GM21381 (cell line): Measurements from ENCODE around the gene DAG1.

Experiments
- ATAC-seq: cut with Tn5 transposase; IDR thresholded peaks from one replicate; pipeline ENCODE4 v1.9.1; 2021; ENCODE audit warnings: mild to moderate bottlenecking, moderate library complexity; ENCODE audit not compliant: unreplicated experiment

Gene DAG1

DNA sequence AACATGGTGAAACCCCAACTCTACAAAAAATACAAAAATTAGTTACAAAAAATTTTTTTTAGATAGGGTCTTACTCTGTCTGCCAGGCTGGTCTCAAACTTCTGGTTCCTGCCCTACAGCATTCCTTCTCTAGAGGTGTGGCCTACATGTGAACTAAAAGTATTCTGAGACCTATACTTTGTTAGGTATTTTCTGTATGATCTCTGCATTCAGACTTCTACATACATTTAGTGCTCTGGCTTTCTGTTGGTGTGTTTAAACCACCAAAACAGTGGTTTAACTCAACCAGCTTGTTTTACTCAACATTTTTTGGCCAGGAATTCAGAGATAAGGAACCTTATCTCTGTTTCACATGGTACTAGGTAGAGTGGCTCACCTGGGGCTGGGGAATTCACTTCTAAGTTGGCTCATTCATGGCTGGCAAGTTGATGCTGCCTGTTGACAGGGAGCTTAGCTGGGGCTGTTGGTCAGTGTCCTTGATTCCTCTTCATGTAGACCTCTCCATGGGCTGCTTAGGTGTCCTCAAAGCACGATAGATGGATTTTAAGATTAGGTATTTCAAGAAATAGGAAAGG lies 42.8 kb downstream of the DAG1 start:
- no peak for ATAC-seq

DNA sequence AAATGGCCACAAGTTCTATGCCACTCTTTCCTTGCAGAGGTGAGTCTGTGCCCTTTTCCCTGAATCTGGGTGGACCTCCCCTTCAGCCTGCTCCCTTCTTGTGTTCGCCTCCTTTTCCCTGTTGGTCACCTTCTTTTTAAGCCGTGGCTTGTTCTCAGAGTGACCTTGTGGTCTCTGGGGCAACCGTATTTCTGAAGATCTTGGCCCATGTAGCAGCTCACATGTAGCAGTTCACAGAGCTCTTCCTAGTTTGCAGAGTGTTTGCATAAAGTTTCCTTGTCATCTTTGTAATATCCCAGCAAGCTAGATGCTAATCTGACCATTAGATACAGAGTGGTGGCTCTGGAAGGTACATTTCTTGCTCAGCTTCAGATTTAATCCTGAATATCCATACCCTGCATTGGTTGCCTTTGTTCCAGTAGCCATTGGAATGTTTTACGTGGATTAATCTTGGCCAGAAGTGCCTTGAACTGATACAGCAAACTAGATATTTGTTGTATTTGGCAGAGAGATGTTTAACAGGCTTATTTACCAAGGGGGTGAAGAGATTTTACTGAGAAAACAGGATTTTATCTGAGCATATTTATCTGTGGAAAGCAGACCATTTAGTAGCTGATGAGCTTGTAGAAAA lies 43.5 kb downstream of the DAG1 start:
- no peak for ATAC-seq

DNA sequence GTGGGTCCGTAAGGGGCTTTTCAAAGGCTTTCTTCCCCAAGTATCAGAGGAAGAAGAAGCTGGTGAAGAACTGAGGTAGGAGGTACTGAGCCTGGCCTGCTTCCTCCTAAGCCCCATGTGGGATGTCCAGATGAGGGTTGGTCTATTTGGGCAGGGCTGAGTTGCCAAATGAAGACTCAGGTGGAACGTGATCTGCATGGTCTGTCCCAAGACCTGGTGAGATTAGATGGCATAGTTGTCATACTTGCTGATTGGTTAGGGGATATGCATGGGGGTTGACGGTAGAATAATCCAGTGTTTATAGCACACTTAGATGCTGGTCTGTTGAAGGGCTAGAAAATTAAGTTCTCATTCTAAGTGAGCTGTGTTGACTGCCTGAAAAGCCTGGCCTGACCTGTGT lies 47.9 kb downstream of the DAG1 start:
- ATAC-seq, result no peak

DNA sequence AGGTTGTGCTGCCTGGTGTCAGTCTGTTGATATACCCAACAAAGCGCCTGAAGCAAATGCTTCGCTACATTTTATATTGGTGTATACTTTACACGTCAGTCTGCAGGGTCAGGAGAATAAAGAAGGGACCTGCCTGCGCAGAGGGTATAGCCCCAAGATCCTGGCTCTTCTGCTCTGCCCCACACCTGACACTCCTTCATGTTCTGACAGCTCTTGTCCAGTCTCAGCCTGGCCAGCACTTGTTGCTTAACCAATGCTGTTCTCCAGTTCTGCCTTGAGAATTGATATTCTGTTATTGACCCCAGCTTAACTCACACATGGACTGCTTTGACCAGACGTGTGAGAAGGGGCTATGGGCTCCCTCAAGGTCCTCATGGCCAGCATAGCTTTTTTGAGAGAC lies 48.4 kb downstream of the DAG1 start:
- no peak for ATAC-seq

DNA sequence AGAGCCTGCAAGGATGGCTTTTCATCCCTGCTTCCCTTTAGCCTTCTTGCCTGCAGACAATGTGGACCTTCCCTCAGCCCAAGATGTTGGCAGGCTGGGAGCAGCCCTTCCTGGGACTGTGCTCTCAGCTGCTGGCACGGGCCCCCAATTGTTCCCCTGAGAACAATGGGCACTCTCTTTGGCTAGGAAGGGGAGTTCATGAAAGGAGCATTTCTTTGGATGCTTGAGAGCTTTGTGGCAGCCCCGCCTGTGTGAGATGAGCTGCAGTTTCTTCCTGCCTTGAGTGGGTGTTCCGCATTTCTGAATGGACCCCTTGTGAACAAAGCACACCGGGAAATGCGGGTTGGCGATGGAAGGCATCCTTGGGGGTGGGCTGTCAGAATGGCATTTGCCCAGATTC lies 49.2 kb downstream of the DAG1 start:
- ATAC-seq, result no peak

DNA sequence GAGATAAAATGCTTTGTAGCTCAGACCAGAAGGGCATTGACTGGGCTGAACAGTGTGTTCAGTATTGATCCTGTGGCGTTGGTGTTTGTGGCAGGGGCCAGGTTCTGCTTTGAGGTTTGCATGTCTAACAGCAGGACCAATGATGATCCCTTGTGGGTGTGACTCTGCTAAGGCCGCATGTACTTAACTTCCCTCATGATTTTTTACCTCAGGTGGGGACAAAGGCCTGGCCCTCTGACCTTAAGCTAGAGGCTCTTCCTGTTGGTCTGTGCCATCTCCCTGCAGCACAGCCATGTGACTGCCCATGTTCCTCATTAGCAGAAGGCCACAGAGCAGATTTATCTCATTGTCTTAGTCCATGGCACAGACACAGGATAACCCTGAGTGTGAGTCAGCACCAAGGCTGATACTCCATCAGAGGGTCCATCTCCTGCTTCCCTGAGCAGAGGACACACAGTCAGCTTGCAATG lies 49.9 kb downstream of the DAG1 start:
- ATAC-seq, result no peak

DNA sequence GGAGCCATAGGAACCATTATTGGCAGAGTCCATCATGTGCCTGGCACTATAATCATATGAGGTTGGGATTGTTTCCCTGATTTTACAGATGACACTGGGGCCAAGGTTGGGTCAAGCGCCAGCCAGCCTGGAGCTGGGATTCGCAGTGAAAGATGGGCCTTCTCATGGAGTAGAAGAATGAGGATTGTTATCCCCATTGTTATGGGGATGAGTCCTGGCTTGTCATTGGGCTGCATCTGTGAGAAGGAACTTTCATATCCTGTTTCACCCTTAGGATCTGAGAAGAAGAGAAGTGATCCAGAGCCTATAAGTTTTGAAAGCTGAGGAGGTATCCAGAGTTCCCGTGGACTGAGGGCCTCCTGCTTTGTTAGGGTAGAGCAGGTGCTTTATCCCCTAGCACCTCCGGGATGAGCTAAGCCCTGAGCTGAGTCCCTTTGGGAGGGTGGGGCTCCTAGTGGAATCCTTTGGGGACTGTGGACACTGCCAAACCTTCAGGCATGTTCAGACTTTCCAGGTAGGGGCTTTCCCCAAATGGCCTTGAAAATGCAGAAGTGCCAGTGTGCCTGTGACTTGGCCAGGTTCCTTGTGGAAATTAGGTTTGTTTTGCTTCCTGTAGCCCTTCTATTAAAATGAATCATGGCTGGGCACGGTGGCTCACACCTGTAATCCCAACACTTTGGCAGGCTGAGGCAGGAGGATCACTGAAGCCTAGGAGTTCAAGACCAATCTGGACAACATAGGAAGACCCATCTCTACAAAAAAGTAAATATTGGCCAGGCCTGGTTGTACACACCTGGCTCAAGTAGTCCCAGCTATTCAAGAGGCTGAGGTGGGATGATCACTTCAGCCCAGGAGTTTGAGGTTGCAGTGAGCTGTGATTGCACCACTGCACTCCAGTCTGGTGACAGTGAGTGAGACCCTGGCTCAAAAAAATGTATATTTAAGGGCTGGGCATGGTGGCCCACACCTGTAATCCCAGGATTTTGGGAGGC lies 54.0 kb downstream of the DAG1 start:
- ATAC-seq, result no peak

DNA sequence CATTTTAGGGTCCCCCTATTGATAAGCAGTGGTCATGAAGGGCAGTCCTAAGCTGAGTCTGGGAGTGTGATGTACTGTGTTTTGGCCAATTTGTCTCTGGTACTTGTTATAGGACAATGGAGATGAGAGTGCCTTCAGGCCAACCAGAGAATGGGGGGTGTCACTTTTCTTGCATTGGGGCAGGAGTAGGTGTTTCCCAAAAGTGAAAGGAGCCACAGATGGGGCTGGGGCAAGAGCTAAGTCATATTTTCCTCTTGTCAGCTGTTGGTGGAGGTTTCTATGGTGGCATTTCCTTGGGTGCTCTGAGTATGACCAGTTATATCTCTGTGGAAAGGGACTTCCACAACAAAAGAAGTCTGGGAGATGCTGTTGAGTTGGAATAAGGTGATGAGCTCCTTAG lies 59.5 kb downstream of the DAG1 start:
- ATAC-seq, result no peak

DNA sequence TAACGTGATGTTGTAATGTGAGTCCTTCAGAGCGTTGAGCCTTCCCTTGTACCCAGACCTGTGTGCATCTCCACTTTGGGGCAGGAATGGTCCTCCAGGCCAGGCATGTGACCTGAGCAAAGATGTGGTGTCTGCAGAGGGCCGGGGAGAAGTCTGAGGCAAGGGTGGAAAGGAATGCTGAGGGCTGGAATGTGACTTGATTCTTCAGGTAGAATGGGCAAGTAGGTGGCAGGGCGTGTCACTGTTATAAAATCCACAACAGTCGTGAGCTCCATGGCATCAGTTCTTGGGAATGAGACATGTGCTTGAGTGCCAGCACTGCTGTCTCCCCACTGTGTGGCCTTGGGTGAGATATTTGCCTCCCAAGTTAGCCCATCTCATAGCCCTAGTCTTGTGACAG lies 60.2 kb downstream of the DAG1 start:
- no peak for ATAC-seq

DNA sequence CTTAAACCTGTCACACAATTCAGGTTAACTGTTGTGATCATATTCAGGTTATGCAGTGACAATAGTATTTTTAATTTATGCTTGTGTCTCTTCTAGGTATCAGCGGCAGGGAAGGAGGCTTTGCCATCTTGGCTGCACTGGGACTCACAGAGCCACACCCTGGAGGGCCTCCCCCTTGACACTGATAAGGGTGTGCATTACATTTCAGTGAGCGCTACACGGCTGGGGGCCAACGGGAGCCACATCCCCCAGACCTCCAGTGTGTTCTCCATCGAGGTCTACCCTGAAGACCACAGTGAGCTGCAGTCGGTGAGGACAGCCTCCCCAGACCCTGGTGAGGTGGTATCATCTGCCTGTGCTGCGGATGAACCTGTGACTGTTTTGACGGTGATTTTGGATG lies 60.6 kb downstream of the DAG1 start:
- no peak for ATAC-seq

DNA sequence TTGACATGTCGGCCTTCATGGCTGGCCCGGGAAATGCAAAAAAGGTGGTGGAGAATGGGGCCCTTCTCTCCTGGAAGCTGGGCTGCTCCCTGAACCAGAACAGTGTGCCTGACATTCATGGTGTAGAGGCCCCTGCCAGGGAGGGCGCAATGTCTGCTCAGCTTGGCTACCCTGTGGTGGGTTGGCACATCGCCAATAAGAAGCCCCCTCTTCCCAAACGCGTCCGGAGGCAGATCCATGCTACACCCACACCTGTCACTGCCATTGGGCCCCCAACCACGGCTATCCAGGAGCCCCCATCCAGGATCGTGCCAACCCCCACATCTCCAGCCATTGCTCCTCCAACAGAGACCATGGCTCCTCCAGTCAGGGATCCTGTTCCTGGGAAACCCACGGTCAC lies 61.2 kb downstream of the DAG1 start:
- ATAC-seq, result no peak

DNA sequence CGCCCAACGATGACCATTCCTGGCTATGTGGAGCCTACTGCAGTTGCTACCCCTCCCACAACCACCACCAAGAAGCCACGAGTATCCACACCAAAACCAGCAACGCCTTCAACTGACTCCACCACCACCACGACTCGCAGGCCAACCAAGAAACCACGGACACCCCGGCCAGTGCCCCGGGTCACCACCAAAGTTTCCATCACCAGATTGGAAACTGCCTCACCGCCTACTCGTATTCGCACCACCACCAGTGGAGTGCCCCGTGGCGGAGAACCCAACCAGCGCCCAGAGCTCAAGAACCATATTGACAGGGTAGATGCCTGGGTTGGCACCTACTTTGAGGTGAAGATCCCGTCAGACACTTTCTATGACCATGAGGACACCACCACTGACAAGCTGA lies 61.6 kb downstream of the DAG1 start:
- no peak for ATAC-seq

DNA sequence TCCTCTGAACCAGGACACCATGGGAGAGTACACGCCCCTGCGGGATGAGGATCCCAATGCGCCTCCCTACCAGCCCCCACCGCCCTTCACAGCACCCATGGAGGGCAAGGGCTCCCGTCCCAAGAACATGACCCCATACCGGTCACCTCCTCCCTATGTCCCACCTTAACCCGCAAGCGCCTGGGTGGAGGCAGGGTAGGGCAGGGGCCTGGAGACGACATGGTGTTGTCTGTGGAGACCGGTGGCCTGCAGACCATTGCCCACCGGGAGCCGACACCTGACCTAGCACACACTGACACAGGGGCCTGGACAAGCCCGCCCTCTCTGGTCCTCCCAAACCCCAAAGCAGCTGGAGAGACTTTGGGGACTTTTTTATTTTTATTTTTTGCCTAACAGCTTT lies 63.0 kb downstream of the DAG1 start:
- ATAC-seq, result no peak

DNA sequence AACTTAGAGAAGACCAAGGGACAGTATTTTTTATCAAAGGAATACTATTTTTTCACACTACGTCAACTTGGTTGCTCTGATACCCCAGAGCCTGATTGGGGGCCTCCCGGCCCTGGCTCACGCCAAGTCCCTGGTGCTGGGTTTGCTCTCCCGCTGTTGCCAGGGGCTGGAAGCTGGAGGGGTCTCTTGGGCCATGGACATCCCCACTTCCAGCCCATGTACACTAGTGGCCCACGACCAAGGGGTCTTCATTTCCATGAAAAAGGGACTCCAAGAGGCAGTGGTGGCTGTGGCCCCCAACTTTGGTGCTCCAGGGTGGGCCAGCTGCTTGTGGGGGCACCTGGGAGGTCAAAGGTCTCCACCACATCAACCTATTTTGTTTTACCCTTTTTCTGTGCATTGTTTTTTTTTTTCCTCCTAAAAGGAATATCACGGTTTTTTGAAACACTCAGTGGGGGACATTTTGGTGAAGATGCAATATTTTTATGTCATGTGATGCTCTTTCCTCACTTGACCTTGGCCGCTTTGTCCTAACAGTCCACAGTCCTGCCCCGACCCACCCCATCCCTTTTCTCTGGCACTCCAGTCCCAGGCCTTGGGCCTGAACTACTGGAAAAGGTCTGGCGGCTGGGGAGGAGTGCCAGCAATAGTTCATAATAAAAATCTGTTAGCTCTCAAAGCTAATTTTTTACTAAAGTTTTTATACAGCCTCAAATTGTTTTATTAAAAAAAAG lies 63.9 kb downstream of the DAG1 start:
- no peak for ATAC-seq

DNA sequence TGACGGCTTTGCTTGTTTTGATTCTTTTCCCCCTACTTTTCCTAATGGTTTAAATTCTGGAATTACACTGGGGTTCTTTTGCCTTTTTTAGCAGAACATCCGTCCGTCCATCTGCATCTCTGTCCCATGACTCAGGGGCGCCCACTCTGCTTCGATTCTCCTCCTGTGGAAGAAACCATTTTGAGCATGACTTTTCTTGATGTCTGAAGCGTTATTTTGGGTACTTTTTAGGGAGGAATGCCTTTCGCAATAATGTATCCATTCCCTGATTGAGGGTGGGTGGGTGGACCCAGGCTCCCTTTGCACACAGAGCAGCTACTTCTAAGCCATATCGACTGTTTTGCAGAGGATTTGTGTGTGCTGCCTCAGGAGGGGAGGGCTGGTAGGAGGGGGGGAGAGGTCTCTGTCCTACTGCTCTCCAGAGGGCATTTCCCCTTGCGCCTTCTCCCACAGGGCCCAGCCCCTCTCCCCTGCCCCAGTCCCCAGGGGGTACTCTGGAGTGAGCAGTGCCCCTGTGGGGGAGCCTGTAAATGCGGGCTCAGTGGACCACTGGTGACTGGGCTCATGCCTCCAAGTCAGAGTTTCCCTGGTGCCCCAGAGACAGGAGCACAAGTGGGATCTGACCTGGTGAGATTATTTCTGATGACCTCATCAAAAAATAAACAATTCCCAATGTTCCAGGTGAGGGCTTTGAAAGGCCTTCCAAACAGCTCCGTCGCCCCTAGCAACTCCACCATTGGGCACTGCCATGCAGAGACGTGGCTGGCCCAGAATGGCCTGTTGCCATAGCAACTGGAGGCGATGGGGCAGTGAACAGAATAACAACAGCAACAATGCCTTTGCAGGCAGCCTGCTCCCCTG lies 64.7 kb downstream of the DAG1 start:
- no peak for ATAC-seq

DNA sequence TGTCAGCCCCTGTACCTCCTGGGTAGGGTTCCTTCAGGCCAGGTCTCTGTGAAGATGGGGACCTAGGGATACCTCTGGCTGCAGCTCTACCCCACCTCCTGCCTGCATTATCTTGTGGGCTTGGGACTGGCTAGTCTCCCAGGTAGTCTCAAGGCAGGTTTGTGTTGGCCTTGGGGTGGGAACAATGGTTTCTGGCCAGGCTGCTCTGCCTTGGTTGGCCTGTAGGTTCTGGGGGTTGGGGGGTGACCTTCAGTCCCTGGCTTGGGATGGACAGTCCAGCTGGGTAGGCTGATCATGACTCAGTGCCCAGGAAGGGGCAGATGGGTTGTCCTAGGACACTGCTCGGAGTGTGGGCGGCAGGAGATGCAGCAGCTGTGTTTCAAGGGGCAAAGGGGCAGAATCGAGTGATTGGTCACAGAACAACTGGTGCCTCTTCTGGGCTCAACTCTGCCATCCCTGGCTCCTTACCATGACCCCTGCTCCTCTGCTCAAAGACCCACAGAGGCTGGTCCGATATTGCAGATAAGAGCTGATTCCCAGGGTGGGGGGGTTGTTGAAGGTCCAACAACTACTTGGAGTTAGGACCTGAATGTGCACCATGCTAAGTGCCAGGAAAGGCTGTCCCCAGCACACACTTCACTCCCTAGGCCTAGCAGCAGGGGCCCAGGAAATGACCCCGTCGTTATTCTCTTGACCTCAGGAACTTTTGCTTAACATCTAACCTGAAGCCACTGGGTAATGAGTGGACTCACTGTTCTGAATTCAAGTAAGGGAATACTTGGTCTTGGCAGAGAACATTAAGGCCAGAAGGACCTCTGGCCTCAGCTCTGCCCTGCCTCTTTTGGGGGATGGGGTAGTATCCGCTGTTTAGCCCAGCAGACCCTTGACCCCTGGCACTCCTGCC lies 66.2 kb downstream of the DAG1 start:
- no peak for ATAC-seq

DNA sequence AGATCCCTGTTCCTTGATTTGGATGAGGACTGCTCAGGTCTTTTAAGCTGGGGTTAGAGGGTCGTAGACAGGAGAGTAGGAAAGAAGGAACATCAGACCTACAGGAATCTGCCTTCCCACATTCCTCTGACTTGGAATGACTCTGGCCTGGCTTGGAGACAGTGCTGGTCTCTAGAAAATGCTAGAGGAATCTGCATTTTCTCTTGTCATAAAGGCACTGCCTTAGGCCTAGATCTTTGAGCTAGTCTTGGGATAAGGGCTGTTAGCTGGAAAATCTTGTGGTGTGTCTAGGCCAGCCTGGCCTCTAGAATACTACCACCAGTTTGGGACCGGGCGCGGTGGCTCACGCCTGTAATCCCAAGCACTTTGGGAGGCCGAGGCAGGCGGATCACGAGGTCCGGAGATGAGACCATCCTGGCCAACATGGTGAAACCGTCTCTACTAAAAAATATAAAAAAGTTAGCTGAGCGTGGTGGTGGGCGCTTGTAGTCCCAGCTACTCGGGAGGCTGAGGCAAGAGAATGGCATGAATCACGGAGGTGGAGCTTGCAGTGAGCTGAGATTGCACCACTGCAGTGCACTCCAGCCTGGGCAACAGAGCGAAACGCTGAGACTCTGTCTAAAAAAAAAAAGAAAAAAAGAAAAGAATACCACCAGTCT lies 66.9 kb downstream of the DAG1 start:
- ATAC-seq, result no peak

DNA sequence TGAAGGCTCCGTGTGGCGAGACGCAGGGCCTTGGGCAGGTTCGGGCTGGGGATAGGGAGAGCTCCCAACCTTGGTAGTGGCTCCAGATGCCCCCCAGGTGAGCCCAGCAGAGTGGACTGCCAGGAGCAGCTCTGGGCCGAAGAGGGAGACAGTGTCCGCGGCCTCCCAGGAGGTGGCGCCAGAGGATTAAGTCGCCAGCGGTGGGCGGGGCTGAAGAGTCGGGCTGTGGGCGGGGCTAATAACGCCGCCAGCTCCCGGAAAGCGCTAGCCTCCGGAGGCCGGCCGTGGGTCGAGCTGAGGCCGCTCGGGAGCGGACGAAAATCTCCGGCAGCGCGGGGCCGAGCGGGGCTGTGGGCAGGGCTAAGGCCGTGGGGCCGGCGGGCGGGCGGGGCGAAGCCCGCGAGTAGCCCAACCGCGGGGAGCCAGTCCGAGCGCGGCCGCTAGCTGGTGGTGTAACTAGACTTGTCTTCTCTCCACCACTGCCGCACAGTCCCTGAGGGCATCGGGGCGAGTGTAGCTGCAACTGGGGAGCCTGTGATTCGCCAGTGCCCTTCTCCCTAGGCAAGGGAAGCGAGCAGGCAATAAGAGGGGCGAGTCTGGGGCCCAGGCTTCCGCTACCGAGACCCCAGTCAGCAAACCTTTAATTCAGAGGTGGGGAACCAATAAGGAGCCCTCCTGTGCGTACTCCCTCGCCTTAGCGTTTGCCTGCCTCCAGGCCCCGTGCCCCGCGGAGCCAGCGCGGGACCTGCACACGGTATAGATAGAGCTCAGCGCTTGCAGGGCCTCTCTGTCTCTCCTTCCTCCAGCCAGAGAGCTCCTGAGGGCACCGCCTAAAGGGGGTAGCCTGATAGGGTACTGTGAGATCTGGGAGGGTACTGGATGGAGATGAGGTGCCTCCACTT lies 69.8 kb downstream of the DAG1 start:
- peak; percentile 89 for ATAC-seq
